Measurements from ENCODE around the gene KIF3B. TPM values are rescaled to one million over a fixed set of nuclear protein-coding genes. Genes with fewer than 3 reads are reported as not detected.
"Not testable (repeated sequence)": the region's sequence is repeated elsewhere in the genome, so short reads cannot be mapped to it uniquely, and the experiment has no call there.

The KIF3B gene
- total RNA-seq, 1 donor = 33.1 TPM

- peak; percentile 67 for DNase-seq (ENCODE audit: low read depth)
- no peak overlapping the region for H3K4me3 ChIP-seq (ENCODE audit: low read depth, low read length)
- TF ChIP-seq CTCF (IDR thresholded peaks at IDR 0.05; ENCODE audit: insufficient read depth, low read length) = no peak
Measured at GRCh38 chr20:32285621-32286371, 8.3 kb downstream of the KIF3B start.

- no peak for TF ChIP-seq CTCF (IDR thresholded peaks at IDR 0.05; ENCODE audit: insufficient read depth, low read length)
- H3K4me3 ChIP-seq (ENCODE audit: low read depth, low read length) = no peak overlapping the region
- no peak for DNase-seq (ENCODE audit: low read depth)
Measured at GRCh38 chr20:32287231-32287638, 9.8 kb downstream of the KIF3B start.

- no peak for TF ChIP-seq CTCF (IDR thresholded peaks at IDR 0.05; ENCODE audit: insufficient read depth, low read length)
- H3K4me3 ChIP-seq (ENCODE audit: low read depth, low read length) = no peak overlapping the region
- DNase-seq (ENCODE audit: low read depth) = no peak
Measured at GRCh38 chr20:32288225-32288849, 10.9 kb downstream of the KIF3B start.

- not testable (repeated sequence) for H3K4me3 ChIP-seq (ENCODE audit: low read depth, low read length); DNase-seq (ENCODE audit: low read depth)
Measured at GRCh38 chr20:32289299-32289660, 11.8 kb downstream of the KIF3B start.

- no peak for DNase-seq (ENCODE audit: low read depth)
- H3K4me3 ChIP-seq (ENCODE audit: low read depth, low read length) = no peak overlapping the region
- no peak for TF ChIP-seq CTCF (IDR thresholded peaks at IDR 0.05; ENCODE audit: insufficient read depth, low read length)
Measured at GRCh38 chr20:32289661-32290431, 12.4 kb downstream of the KIF3B start.

- H3K4me3 ChIP-seq (ENCODE audit: low read depth, low read length) = no peak overlapping the region
- no peak for DNase-seq (ENCODE audit: low read depth)
- no peak for TF ChIP-seq CTCF (IDR thresholded peaks at IDR 0.05; ENCODE audit: insufficient read depth, low read length)
Measured at GRCh38 chr20:32291166-32291565, 13.7 kb downstream of the KIF3B start.

- no peak for DNase-seq (ENCODE audit: low read depth)
- no peak for TF ChIP-seq CTCF (IDR thresholded peaks at IDR 0.05; ENCODE audit: insufficient read depth, low read length)
- no peak overlapping the region for H3K4me3 ChIP-seq (ENCODE audit: low read depth, low read length)
Measured at GRCh38 chr20:32292548-32292947, 15.1 kb downstream of the KIF3B start.

Measured in fibroblast of the aortic adventitia (primary cell).